HepG2 (cell line): ENCODE data around the gene SUN5. TPM values are rescaled to one million over a fixed set of nuclear protein-coding genes. Genes with fewer than 3 reads are reported as not detected.

ENCODE experiments used
- ATAC-seq: fragments of 200-7000 bp; cut with Tn5 transposase; 3 replicates; pipeline ENCODE4 v1.9.1; 2020; ENCODE audit warnings: mild to moderate bottlenecking, moderate library complexity
- BruUV-seq: library from RNA; stranded (reverse); fragments of 400-500 nt; replicated peaks from 2 replicates; lab custom pipeline; 2021; lab: Mats Ljungman, UMichigan
- CTCF ChIA-PET: fragments of 300-600 bp; formaldehyde crosslinking; extraction: SDS; loops from one replicate; lab custom pipeline; 2021; ENCODE audit warnings: low total read pairs, inconsistent platforms, low intra/inter-chr PET ratio; lab: Yijun Ruan, JAX
- POLR2A ChIA-PET: fragments of 350-600 bp; sonication (Branson Sonifier 250); formaldehyde crosslinking; loops from one replicate; lab custom pipeline; 2020; ENCODE audit warnings: antibody characterized with exemption, inconsistent platforms; lab: Yijun Ruan, JAX
- DNase-seq: peaks from one replicate; pipeline ENCODE4 v3.0.0-alpha.2; 2015; ENCODE audit warnings: low spot score
- FAIRE-seq: peaks from 3 replicates; lab custom pipeline; 2011; peaks lifted over from hg19 to GRCh38; lab: Jason Lieb, UNC
- H2AFZ ChIP-seq: one replicate; pipeline ENCODE4 v1.6.1; 2011; ENCODE audit warnings: low read length, inconsistent platforms
- H3K27ac ChIP-seq: fragments of 300-600 bp; 3 replicates; pipeline ENCODE4 v1.8.0; 2011; ENCODE audit warnings: mixed run types, mild to moderate bottlenecking, mixed read lengths, low read length, inconsistent platforms; ENCODE audit not compliant: insufficient read depth; ENCODE audit errors: extremely low read length
- H3K27me3 ChIP-seq, 2 experiments: fragments of 200-600 bp in 1 of 2; 2 replicates in 1 of 2; 3 replicates in 1 of 2; pipeline versions ENCODE4 v1.6.0 to v1.8.0; 2011; ENCODE audit warnings: low read length in 2 of 2, mild to moderate bottlenecking in 2 of 2, moderate library complexity in 2 of 2, inconsistent platforms in 1 of 2; ENCODE audit not compliant: insufficient read depth in 2 of 2, control insufficient read depth in 1 of 2
- H3K36me3 ChIP-seq, 2 experiments: fragments of 200-600 bp in 1 of 2; replicated peaks in 1 of 2; 2 replicates in 1 of 2; 3 replicates in 1 of 2; pipeline versions ENCODE4 v1.5.1 to v1.8.0; 2011; ENCODE audit warnings: low read length in 2 of 2, inconsistent platforms in 1 of 2; ENCODE audit not compliant: insufficient read depth in 2 of 2, control insufficient read depth in 1 of 2
- H3K4me1 ChIP-seq: 2 replicates; pipeline ENCODE4 v1.5.1; 2012; ENCODE audit warnings: low read length, inconsistent platforms; ENCODE audit not compliant: insufficient read depth
- H3K4me2 ChIP-seq: 2 replicates; pipeline ENCODE4 v1.6.0; 2011; ENCODE audit warnings: low read depth, low read length, inconsistent platforms
- H3K4me3 ChIP-seq, 3 experiments: fragments of 200-600 bp in 1 of 3; sonication (generic), shearing (Covaris generic) in 1 of 3; replicated peaks in 1 of 3; 2 replicates each; pipeline ENCODE4 v1.5.1; 2011 to 2016; ENCODE audit warnings: low read length in 3 of 3, inconsistent platforms in 2 of 3, low read depth in 2 of 3, mild to moderate bottlenecking in 2 of 3, control low read depth in 1 of 3, mixed read lengths in 1 of 3; ENCODE audit not compliant: insufficient read depth in 1 of 3
- H3K79me2 ChIP-seq: one replicate; pipeline ENCODE4 v1.6.1; 2011; ENCODE audit warnings: low read length, inconsistent platforms; ENCODE audit not compliant: insufficient read depth
- H3K9ac ChIP-seq: 2 replicates; pipeline ENCODE4 v1.6.0; 2011; ENCODE audit warnings: mild to moderate bottlenecking, low read depth, low read length, inconsistent platforms; ENCODE audit not compliant: insufficient read depth
- H3K9me3 ChIP-seq: 2 replicates; pipeline ENCODE4 v1.5.1; 2012; ENCODE audit warnings: mild to moderate bottlenecking, low read length
- H4K20me1 ChIP-seq: 2 replicates; pipeline ENCODE4 v1.6.0; 2011; ENCODE audit warnings: inconsistent platforms, mild to moderate bottlenecking, low read length, moderate library complexity; ENCODE audit not compliant: insufficient read depth
- ARID2 ChIP-seq: sonication (generic); formaldehyde crosslinking; IDR thresholded peaks from 2 replicates; pipeline ENCODE4 v1.8.1; 2022; ENCODE audit warnings: mild to moderate bottlenecking, missing genetic modification reagents, borderline replicate concordance
- ESRRA ChIP-seq: sonication (generic); formaldehyde crosslinking; IDR thresholded peaks from 2 replicates; pipeline ENCODE4 v1.5.1; 2020; ENCODE audit warnings: mild to moderate bottlenecking, low read depth, missing genetic modification reagents
- FLYWCH1 ChIP-seq: sonication (generic); formaldehyde crosslinking; IDR thresholded peaks from 2 replicates; pipeline ENCODE4 v1.8.1; 2023; ENCODE audit warnings: mild to moderate bottlenecking, missing genetic modification reagents
- IRF2 ChIP-seq: IDR thresholded peaks from 2 replicates; pipeline ENCODE4 v1.6.1; 2018; ENCODE audit warnings: missing genetic modification reagents, missing compliant biosample characterization
- JARID2 ChIP-seq: sonication (generic); formaldehyde crosslinking; IDR thresholded peaks from 2 replicates; pipeline ENCODE4 v1.8.1; 2023; ENCODE audit warnings: missing genetic modification reagents, inconsistent platforms; ENCODE audit not compliant: insufficient replicate concordance
- NR2F2 ChIP-seq: IDR thresholded peaks from 2 replicates; pipeline ENCODE4 v1.6.1; 2012; ENCODE audit warnings: low read depth, inconsistent platforms, borderline replicate concordance
- POLR2AphosphoS5 ChIP-seq: IDR thresholded peaks from 2 replicates; pipeline ENCODE4 v1.6.1; 2012; ENCODE audit warnings: low read depth, low read length
- RXRB ChIP-seq: IDR thresholded peaks from 2 replicates; pipeline ENCODE4 v1.6.1; 2016; ENCODE audit warnings: borderline replicate concordance, missing genetic modification reagents, missing compliant biosample characterization
- SIN3A ChIP-seq: IDR thresholded peaks from 2 replicates; pipeline ENCODE4 v1.6.1; 2011; ENCODE audit warnings: low read depth, mild to moderate bottlenecking, control low read depth, low read length, borderline replicate concordance
- SMYD3 ChIP-seq: sonication (generic); formaldehyde crosslinking; IDR thresholded peaks from 2 replicates; pipeline ENCODE4 v1.8.1; 2023; ENCODE audit warnings: mild to moderate bottlenecking, missing genetic modification reagents
- SP2 ChIP-seq: sonication (generic); formaldehyde crosslinking; IDR thresholded peaks from 2 replicates; pipeline ENCODE4 v1.5.1; 2020; ENCODE audit warnings: mild to moderate bottlenecking, missing genetic modification reagents
- SSRP1 ChIP-seq: IDR thresholded peaks from 2 replicates; pipeline ENCODE4 v1.6.1; 2016; ENCODE audit warnings: control low read depth
- TSC22D2 ChIP-seq: sonication (generic); formaldehyde crosslinking; IDR thresholded peaks from 2 replicates; pipeline ENCODE4 v1.5.1; 2020; ENCODE audit warnings: missing genetic modification reagents, mild to moderate bottlenecking, borderline replicate concordance
- ZBTB38 ChIP-seq: sonication (generic); formaldehyde crosslinking; IDR thresholded peaks from 2 replicates; pipeline ENCODE4 v1.5.1; 2020; ENCODE audit warnings: mild to moderate bottlenecking, missing genetic modification reagents
- ZC3H13 ChIP-seq: sonication (generic); formaldehyde crosslinking; IDR thresholded peaks from 2 replicates; pipeline ENCODE4 v1.8.1; 2023; ENCODE audit warnings: mild to moderate bottlenecking, missing genetic modification reagents, moderate library complexity
- ZNF446 ChIP-seq: sonication (generic); formaldehyde crosslinking; IDR thresholded peaks from 2 replicates; pipeline ENCODE4 v1.5.0; 2020; ENCODE audit warnings: mild to moderate bottlenecking, missing genetic modification reagents
- ZNF83 ChIP-seq: sonication (generic); formaldehyde crosslinking; IDR thresholded peaks from 2 replicates; pipeline ENCODE4 v1.4.0; 2020; ENCODE audit warnings: missing genetic modification reagents, mild to moderate bottlenecking, borderline replicate concordance
- WGBS: methylation state at CpG from one replicate; pipeline ENCODE4 v1.1.6; 2017; ENCODE audit warnings: low lambda C conversion rate; 5-methylcytosine and 5-hydroxymethylcytosine counted together
- in situ Hi-C: cut with HindIII; loops from 2 replicates; pipeline ENCODE4 v1.10.0; 2017; ENCODE audit warnings: low pct_unique_long_range_greater_than_20kb; ENCODE audit not compliant: extremely low pct_ligation_motif_present
- intact Hi-C: fragments of 100-400 bp; cut with micrococcal nuclease; formaldehyde crosslinking; loops from one replicate; pipeline ENCODE4 v1.10.0; 2022; ENCODE audit not compliant: unreplicated experiment
- polyA plus RNA-seq, 8 experiments: library from polyadenylated mRNA; depleted of rRNA in 3 of 8; stranded (reverse) in 7 of 8; unstranded in 1 of 8; fragments of >200 nt; fragmentation: Illumina TruSeq in 4 of 8; extraction: Trizol in 4 of 8; gene quantifications; 2 replicates each; pipeline versions ENCODE4 v1.2.1 to v1.2.3, GENCODE V29; 2011 to 2016; ENCODE audit warnings: low read depth in 4 of 8, missing spikeins in 1 of 8, mixed read lengths in 1 of 8; ENCODE audit not compliant: insufficient read depth in 1 of 8
- total RNA-seq, 5 experiments: library from RNA; depleted of rRNA; stranded (reverse); fragments of >200 nt; fragmentation: Illumina TruSeq; extraction: Trizol; gene quantifications; 2 replicates each; pipeline ENCODE4 v1.2.3, GENCODE V29; 2016; ENCODE audit warnings: low read depth in 1 of 5
- TF ChIP-seq, protein P1 (sequence below): sonication (generic); formaldehyde crosslinking; IDR thresholded peaks from 2 replicates; pipeline ENCODE4 v1.4.0; 2020; ENCODE audit warnings: mild to moderate bottlenecking, missing genetic modification reagents
- TF ChIP-seq, protein P2 (sequence below): sonication (generic); formaldehyde crosslinking; IDR thresholded peaks from 2 replicates; pipeline ENCODE4 v1.4.0; 2020; ENCODE audit warnings: missing genetic modification reagents
- TF ChIP-seq, protein P3 (sequence below): IDR thresholded peaks from 2 replicates; pipeline ENCODE4 v1.6.1; 2016; ENCODE audit warnings: low read depth

SUN5 gene
- total and polyA plus RNA-seq, 2 of the 13 experiments (the other 11 are each of a cell fraction or from before 2014, with no cell fraction given): not detected

DNA sequence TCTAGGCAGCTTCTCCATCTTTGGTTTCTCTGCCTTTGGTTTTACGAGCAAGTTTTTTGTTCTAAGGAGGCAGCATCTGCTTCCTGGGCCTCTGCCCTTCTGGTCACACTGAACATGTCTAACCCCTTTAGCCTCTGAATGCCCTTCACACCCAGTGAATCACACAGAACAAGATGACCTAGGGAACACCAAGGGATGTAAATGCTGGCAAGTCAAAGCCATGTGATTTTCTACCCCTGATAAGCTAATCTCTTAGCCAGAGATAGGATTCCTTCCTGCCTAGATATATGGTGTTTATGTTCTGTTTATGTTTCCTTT lies 20.0 kb upstream of the SUN5 start:
- Histone ChIP-seq H3K4me1 (peaks cover 20% of the 10 kb centered on the region), H3K79me2 (no peaks in the 10 kb centered on the region), H3K36me3 (peaks cover 23 to 39% of the 10 kb centered on the region in 2 experiments), H3K27ac (no peak overlapping the region), H3K4me2 (no peak overlapping the region), H4K20me1 (peaks cover 36% of the 10 kb centered on the region; the same call in 1 of the 2 replicates), H3K9me3 (no peaks in the 10 kb centered on the region), H2AFZ (no peak overlapping the region), H3K27me3 (peaks cover 0 to 6% of the 10 kb centered on the region in 2 experiments; a peak in 2 of 5 replicates), H3K9ac (no peak overlapping the region), H3K4me3 (no peak overlapping the region)
- no TSS peak for BruUV-seq
- in situ Hi-C loops (no loop called here), intact Hi-C loops (no loop called here)
- no peak for DNase-seq
- POLR2A ChIA-PET: interaction anchor here (0.5 to 2.5 kb wide), 4 partner anchors 10 to 307 kb away, joined by 3 to 8 read pairs (median 3); partner anchors contain the start of gene BPIFB2
- WGBS: 85% methylated on average over 1 of the region's 1 CpG
- ATAC-seq: no peak
- CTCF ChIA-PET: no interaction called here
- FAIRE-seq: no peak
- TF ChIP-seq ESRRA (CRISPR knock-in tag) (no peak), RXRB (CRISPR knock-in tag) (no peak), ZNF83 (CRISPR knock-in tag) (no peak), ARID2 (no peak), TSC22D2 (CRISPR knock-in tag) (no peak), IRF2 (CRISPR knock-in tag) (0 out of 2 replicates have a peak, but pooled peaks have one; percentile 43), NR2F2 (peak; percentile 17; the same call in 1 of the 2 replicates), FLYWCH1 (0 out of 2 replicates have a peak, but pooled peaks have one; percentile 43), SIN3A (no peak), POLR2AphosphoS5 (0 out of 2 replicates have a peak, but pooled peaks have one; percentile 0), SSRP1 (0 out of 2 replicates have a peak, but pooled peaks have one; percentile 16), ZBTB38 (CRISPR knock-in tag) (no peak), ZC3H13 (CRISPR knock-in tag) (peak; percentile 95; the same call in 1 of the 2 replicates), ZNF446 (CRISPR knock-in tag) (0 out of 2 replicates have a peak, but pooled peaks have one; percentile 44), JARID2 (CRISPR knock-in tag) (peak; percentile 34), SMYD3 (CRISPR knock-in tag) (0 out of 2 replicates have a peak, but pooled peaks have one; percentile 46), SP2 (no peak)
- TF ChIP-seq, protein P1, sequence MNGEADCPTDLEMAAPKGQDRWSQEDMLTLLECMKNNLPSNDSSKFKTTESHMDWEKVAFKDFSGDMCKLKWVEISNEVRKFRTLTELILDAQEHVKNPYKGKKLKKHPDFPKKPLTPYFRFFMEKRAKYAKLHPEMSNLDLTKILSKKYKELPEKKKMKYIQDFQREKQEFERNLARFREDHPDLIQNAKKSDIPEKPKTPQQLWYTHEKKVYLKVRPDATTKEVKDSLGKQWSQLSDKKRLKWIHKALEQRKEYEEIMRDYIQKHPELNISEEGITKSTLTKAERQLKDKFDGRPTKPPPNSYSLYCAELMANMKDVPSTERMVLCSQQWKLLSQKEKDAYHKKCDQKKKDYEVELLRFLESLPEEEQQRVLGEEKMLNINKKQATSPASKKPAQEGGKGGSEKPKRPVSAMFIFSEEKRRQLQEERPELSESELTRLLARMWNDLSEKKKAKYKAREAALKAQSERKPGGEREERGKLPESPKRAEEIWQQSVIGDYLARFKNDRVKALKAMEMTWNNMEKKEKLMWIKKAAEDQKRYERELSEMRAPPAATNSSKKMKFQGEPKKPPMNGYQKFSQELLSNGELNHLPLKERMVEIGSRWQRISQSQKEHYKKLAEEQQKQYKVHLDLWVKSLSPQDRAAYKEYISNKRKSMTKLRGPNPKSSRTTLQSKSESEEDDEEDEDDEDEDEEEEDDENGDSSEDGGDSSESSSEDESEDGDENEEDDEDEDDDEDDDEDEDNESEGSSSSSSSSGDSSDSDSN (CRISPR knock-in tag): 0 out of 2 replicates have a peak, but pooled peaks have one; percentile 12
- TF ChIP-seq, protein P2, sequence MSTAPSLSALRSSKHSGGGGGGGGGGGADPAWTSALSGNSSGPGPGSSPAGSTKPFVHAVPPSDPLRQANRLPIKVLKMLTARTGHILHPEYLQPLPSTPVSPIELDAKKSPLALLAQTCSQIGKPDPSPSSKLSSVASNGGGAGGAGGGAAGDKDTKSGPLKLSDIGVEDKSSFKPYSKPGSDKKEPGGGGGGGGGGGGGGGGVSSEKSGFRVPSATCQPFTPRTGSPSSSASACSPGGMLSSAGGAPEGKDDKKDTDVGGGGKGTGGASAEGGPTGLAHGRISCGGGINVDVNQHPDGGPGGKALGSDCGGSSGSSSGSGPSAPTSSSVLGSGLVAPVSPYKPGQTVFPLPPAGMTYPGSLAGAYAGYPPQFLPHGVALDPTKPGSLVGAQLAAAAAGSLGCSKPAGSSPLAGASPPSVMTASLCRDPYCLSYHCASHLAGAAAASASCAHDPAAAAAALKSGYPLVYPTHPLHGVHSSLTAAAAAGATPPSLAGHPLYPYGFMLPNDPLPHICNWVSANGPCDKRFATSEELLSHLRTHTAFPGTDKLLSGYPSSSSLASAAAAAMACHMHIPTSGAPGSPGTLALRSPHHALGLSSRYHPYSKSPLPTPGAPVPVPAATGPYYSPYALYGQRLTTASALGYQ (CRISPR knock-in tag): 0 out of 2 replicates have a peak, but pooled peaks have one; percentile 15
- TF ChIP-seq, protein P3, sequence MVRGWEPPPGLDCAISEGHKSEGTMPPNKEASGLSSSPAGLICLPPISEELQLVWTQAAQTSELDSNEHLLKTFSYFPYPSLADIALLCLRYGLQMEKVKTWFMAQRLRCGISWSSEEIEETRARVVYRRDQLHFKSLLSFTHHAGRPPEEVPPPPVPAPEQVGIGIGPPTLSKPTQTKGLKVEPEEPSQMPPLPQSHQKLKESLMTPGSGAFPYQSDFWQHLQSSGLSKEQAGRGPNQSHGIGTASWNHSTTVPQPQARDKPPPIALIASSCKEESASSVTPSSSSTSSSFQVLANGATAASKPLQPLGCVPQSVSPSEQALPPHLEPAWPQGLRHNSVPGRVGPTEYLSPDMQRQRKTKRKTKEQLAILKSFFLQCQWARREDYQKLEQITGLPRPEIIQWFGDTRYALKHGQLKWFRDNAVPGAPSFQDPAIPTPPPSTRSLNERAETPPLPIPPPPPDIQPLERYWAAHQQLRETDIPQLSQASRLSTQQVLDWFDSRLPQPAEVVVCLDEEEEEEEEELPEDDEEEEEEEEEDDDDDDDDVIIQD (CRISPR knock-in tag): no peak
